GM18517 (cell line): ENCODE data around the gene CREB3L2.
"Not testable (repeated sequence)": the region's sequence is repeated elsewhere in the genome, so short reads cannot be mapped to it uniquely, and the experiment has no call there.

Source experiments
- ATAC-seq: cut with Tn5 transposase; IDR thresholded peaks from one replicate; pipeline ENCODE4 v1.9.1; 2021; ENCODE audit warnings: mild to moderate bottlenecking, moderate library complexity; ENCODE audit not compliant: unreplicated experiment

Gene CREB3L2

GRCh38 chr7:137935884-137936508, 65.9 kb downstream of the CREB3L2 start:
- no peak for ATAC-seq

DNA sequence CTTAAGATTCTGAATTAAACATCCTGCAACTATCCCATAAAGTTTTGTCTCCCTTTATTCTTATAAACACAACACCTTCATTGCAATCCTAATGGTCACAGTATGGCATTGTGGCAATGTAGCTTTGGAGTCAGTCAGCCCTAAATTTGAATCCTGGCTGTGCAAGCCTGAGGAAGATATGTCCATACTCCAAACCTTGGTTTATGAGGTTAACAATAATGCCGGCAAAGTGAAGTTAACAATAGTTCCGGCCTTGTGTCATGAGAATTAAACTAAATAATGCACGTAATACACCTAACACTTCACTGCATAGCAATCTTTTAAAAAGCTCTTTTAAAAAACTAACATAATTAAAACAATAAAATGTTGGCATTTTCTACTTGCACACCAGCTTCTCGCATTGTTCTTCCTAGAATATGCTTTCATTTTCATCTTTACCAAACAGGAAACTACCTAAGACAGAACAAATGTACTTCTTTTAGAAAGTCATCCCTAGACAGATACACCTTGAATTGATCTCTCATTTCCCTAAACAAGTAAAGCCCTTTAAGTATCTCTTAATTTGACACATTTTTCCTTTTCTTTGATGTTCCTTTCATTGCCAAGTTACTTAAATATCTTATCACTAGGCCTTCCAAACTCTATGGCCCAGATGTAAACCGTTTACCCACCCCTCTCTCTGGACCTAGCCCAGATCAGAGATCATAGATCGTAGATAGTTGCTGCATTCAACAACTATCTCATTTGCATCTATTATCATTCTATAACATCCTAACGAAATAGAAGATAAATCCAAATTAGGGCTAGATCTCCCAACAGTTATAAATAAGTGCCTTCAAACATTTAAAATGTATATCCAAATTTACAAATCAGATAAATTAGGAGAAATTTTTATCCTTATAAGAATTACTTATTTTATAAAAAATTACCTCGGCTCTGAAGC, 66.7 kb downstream of the CREB3L2 start:
- ATAC-seq, result peak; percentile 93

GRCh38 chr7:137934176-137934826, 67.6 kb downstream of the CREB3L2 start:
- no peak for ATAC-seq

DNA sequence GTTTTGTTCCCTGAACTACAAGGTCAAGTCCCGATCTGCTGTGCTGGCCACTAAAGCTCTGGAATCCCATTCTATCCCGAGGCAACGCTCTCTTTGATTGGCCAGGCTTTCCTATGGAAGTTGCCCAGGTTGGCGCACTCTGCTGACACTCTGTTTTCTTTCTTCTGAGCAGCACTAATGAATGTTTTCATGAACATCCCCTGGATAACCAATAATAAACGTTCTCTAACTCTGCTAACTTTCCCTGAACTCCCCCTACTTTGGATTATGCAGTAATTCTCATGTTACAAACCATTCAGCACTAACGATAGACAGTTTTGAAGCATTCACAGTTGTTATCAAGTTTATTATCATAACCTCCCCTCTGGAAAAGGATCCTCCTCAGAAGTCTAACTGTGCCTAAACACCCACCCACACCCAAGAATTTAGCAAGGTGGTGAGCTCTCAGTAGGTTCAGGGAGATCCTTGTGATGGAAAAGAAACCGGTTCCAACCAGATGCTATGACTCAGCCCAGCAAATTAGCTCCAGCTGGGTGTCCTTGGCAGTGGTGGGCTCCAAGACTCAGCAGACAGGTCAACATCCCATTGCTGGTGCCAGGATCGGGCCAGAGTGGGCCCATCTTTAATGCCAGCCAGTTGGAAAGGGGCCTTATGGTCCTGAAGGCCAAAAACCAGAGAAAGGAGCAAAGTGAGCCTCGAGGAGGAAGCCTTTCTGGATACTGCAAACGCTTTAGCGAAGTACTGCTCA, 68.4 kb downstream of the CREB3L2 start:
- ATAC-seq, result no peak

GRCh38 chr7:137932881-137933269, 69.0 kb downstream of the CREB3L2 start:
- no peak for ATAC-seq

GRCh38 chr7:137931823-137932222, 70.1 kb downstream of the CREB3L2 start:
- ATAC-seq, result no peak

- ATAC-seq, result no peak
These were observed 71.3 kb downstream of the CREB3L2 start for GRCh38 chr7:137930581-137930980.

- ATAC-seq, result no peak
These were observed 73.3 kb downstream of the CREB3L2 start for GRCh38 chr7:137928626-137929025.

DNA sequence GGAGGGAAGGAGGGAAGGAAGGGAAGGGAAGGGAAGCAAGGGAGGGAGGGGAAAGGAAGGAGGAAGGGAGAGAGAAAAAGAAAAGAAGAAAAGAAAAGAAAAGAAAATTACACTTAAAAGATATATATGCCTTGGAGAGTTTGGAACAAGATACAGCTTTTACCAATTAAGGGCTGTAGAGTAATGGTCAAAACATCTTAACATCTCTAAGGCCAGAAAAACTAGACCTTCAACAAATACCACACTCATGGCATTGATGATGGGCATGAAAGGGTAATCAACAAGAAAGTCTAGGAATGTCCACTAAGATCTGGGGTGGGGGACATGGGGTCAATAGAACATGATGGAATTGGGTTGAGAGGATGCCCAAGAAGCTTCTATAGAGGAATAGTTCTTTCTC, 74.5 kb downstream of the CREB3L2 start:
- ATAC-seq, result no peak

DNA sequence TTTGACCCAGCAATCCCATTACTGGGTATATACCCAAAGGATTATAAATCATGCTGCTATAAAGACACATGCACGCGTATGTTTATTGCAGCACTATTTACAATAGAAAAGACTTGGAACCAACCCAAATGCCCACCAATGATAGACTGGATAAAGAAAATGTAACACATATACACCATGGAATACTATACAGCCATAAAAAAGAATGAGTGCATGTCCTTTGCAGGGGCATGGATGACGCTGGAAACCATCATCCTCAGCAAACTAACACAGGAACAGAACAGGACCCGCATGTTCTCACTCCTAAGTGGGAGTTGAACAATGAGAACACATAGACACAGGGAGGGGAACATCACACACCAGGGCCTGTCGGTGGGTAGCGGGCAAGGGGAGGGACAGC, 75.7 kb downstream of the CREB3L2 start:
- not testable (repeated sequence) for ATAC-seq

GRCh38 chr7:137925754-137926153, 76.1 kb downstream of the CREB3L2 start:
- no peak for ATAC-seq

DNA sequence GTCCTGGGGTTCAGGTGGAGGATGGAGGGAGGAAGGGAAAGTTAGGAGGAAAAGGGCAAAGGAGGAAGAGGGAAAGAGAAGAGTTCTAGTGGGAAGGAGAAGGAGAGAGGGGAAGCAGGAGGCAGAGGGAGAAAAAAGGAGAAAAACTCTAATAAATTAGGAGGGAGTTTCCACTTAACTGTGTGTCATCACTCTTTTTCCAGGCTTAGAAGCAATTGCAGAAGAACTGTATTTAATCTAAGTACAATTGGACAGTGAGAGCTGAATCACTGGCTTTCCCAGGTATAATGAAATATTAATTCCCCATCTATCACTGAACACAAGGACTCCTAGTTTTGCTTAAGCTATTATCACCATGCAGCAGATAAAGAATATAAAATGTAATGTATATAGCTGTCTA, 76.8 kb downstream of the CREB3L2 start:
- ATAC-seq, result no peak

DNA sequence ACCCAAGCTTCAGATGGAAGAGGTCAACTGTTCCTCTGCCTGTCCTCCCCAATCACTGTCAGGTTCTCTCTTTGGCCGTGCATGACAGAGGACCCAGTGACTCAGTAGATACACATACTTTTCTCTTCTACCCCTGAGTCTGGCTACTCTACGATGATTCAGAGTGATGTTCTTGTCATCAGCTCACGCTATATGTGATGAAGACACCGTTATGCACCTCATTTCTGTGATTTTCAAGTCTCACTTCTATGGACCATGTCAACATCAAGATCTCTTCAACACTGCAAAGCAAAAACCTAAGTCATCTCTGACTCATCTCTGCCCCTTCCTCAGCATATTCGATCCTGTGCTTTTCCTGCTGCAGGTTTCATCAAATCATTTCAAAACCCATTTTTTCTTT, 78.5 kb downstream of the CREB3L2 start:
- ATAC-seq, result no peak

GRCh38 chr7:137920637-137921399, 81.1 kb downstream of the CREB3L2 start:
- no peak for ATAC-seq

- no peak for ATAC-seq
These were observed 81.9 kb downstream of the CREB3L2 start for GRCh38 chr7:137919987-137920386.

GRCh38 chr7:137916980-137917645, 84.8 kb downstream of the CREB3L2 start:
- no peak for ATAC-seq

DNA sequence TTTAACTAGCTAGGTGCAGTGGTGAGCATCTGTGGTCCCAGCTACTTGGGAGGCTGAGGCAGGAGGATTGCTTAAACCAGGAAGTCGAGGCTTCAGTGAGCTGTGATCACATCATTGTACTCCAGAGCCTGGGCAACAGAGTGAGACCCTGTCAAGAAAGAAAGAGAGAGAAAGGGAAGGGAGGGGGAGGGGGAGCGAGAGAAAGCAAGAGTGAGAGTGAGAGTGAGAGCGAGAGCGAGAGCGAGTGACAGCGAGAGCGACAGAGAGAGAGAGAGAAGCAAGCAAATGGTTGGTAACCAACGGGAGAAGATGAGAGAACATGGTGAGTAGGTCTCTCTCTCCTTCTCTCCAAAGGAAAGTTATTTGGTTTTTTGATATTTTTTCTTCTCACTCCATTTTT, 85.3 kb downstream of the CREB3L2 start:
- no peak for ATAC-seq

DNA sequence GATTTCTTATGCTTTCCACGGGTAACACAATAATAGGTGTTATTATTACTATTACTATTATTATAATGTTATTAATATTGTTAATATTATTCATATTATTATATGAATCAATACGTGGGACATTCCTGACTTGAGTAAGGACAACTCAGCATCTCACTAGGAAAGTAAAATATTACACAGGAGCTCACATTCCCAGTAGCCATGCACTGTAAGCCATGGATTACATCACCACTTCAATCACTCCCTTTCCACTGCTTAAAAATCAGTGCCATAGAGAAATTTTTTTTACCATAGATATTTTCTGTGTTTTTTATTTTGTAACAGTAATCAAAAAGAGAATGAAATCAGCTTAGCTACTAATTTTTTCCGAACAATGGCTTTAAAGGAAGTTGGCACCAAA, 86.6 kb downstream of the CREB3L2 start:
- no peak for ATAC-seq

- ATAC-seq, result no peak
These were observed 87.9 kb downstream of the CREB3L2 start for GRCh38 chr7:137913985-137914384.

GRCh38 chr7:137909042-137909441, 92.8 kb downstream of the CREB3L2 start:
- no peak for ATAC-seq
